Activated CD8-positive, alpha-beta T cell treated with anti-CD3 and anti-CD28 coated beads for 36 hours (primary cell): ENCODE data around the gene PPP2R2B. TPM values are rescaled to one million over a fixed set of nuclear protein-coding genes. Genes with fewer than 3 reads are reported as not detected.

Experiments used
- ATAC-seq: fragments of 200-7000 bp; cut with Tn5 transposase; one replicate; pipeline ENCODE4 v1.10.0; 2021; ENCODE audit warnings: mild to moderate bottlenecking, moderate library complexity
- CTCF ChIA-PET: fragments of 350-600 bp; sonication (Branson Sonifier 250); formaldehyde crosslinking; loops from one replicate; lab custom pipeline; 2021; ENCODE audit warnings: antibody characterized with exemption; lab: Charles Lee
- POLR2A ChIA-PET: fragments of 350-600 bp; sonication (Branson Sonifier 250); formaldehyde crosslinking; loops from one replicate; lab custom pipeline; 2021; ENCODE audit warnings: antibody characterized with exemption; lab: Charles Lee
- DNase-seq: peaks from one replicate; pipeline ENCODE4 v3.0.0-alpha.2; 2020
- H3K27ac Mint-ChIP-seq: one replicate; pipeline ENCODE4 v1.8.0; 2021; ENCODE audit warnings: mild to moderate bottlenecking, mixed read lengths
- H3K27me3 Mint-ChIP-seq: one replicate; pipeline ENCODE4 v1.8.0; 2021; ENCODE audit warnings: mixed read lengths
- H3K36me3 Mint-ChIP-seq: one replicate; pipeline ENCODE4 v1.8.0; 2021; ENCODE audit warnings: low read depth, mixed read lengths
- H3K4me1 Mint-ChIP-seq: one replicate; pipeline ENCODE4 v1.8.0; 2021; ENCODE audit warnings: low read depth, mixed read lengths
- H3K4me3 Mint-ChIP-seq: one replicate; pipeline ENCODE4 v1.8.0; 2021; ENCODE audit warnings: mild to moderate bottlenecking, moderate library complexity, mixed read lengths
- H3K9me3 Mint-ChIP-seq: one replicate; pipeline ENCODE4 v1.8.0; 2021; ENCODE audit warnings: mixed read lengths
- CTCF ChIP-seq: fragments of 200-600 bp; IDR thresholded peaks from one replicate; pipeline ENCODE4 v1.8.0; 2022; ENCODE audit warnings: antibody characterized with exemption, mild to moderate bottlenecking
- intact Hi-C: fragments of 100-400 bp; cut with micrococcal nuclease; formaldehyde crosslinking; loops from one replicate; pipeline ENCODE4 v1.10.0; 2022
- total RNA-seq, 2 experiments: library from RNA; stranded (reverse); gene quantifications; one replicate each; pipeline ENCODE4 v1.2.3, GENCODE V29; 2021

The PPP2R2B gene
- total RNA-seq, 2 experiments from 2014 or later = 0.56 to 0.65 TPM

- ATAC-seq = no peak
- POLR2A ChIA-PET = no interaction called here
- CTCF ChIA-PET = interaction anchor here (4.1 kb wide), 2 partner anchors 9 to 426 kb away, joined by 24 to 58 read pairs; no protein-coding TSS in a partner anchor
- no peak for DNase-seq
- no peak for TF ChIP-seq CTCF
- Mint-ChIP-seq H3K9me3 (no peaks in the 10 kb centered on the region), H3K36me3 (no peaks in the 10 kb centered on the region), H3K27ac (no peak overlapping the region), H3K4me3 (no peak overlapping the region), H3K4me1 (no peaks in the 10 kb centered on the region), H3K27me3 (peaks cover 1% of the 10 kb centered on the region)
- intact Hi-C loops = loop anchor here (5.0 kb wide), 1 partner anchor 427 kb away; no protein-coding TSS in a partner anchor
Observed at GRCh38 chr5:146540414-146540813, 338.1 kb downstream of the PPP2R2B start.

- no peak for ATAC-seq
- no peaks in the 10 kb centered on the region for H3K36me3 Mint-ChIP-seq
Observed at GRCh38 chr5:146539973-146540372, 338.6 kb downstream of the PPP2R2B start.

GRCh38 chr5:146538432-146538831 is 340.1 kb downstream of the PPP2R2B start:
- intact Hi-C loops = no loop called here
- ATAC-seq = no peak
- Mint-ChIP-seq H3K4me3 (no peak overlapping the region), H3K36me3 (no peaks in the 10 kb centered on the region), H3K4me1 (peaks cover under 1% of the 10 kb centered on the region), H3K9me3 (no peaks in the 10 kb centered on the region), H3K27me3 (peaks cover 1% of the 10 kb centered on the region), H3K27ac (no peak overlapping the region)
- no peak for DNase-seq
- ChIA-PET CTCF (interaction anchor here (0.8 to 2.3 kb wide), 6 partner anchors 11 to 650 kb away, joined by 3 to 12 read pairs (median 4); no protein-coding TSS in a partner anchor), POLR2A (no interaction called here)
- TF ChIP-seq CTCF = no peak

More at GRCh38 chr5:146539973-146540372, 338.6 kb downstream of the PPP2R2B start:
- no peak overlapping the region for H3K4me3 Mint-ChIP-seq
- no peak for DNase-seq
- no peak for TF ChIP-seq CTCF
- H3K9me3 Mint-ChIP-seq = no peaks in the 10 kb centered on the region
- intact Hi-C loops = loop anchor here (5.0 kb wide), 1 partner anchor 427 kb away; no protein-coding TSS in a partner anchor
- POLR2A ChIA-PET = interaction anchor here (1.0 kb wide), 1 partner anchor 13 kb away, joined by 3 read pairs; no protein-coding TSS in a partner anchor
- peaks cover 1% of the 10 kb centered on the region for H3K27me3 Mint-ChIP-seq
- no peaks in the 10 kb centered on the region for H3K4me1 Mint-ChIP-seq
- CTCF ChIA-PET = interaction anchor here (4.1 kb wide), 2 partner anchors 9 to 426 kb away, joined by 24 to 58 read pairs; no protein-coding TSS in a partner anchor
- H3K27ac Mint-ChIP-seq = no peak overlapping the region

- ATAC-seq = no peak
- Mint-ChIP-seq H3K9me3 (no peaks in the 10 kb centered on the region), H3K36me3 (no peaks in the 10 kb centered on the region), H3K4me1 (peaks cover 3% of the 10 kb centered on the region), H3K27me3 (peaks cover 1% of the 10 kb centered on the region), H3K27ac (no peak overlapping the region), H3K4me3 (no peak overlapping the region)
- DNase-seq = no peak
- no peak for TF ChIP-seq CTCF
- intact Hi-C loops = loop anchor here (2.0 kb wide), 1 partner anchor 655 kb away; no protein-coding TSS in a partner anchor
- ChIA-PET POLR2A (interaction anchor here (1.5 kb wide), 1 partner anchor 16 kb away, joined by 6 read pairs; no protein-coding TSS in a partner anchor), CTCF (interaction anchor here (0.6 to 6.3 kb wide), 40 partner anchors 8 to 677 kb away, joined by 3 to 83 read pairs (median 4); no protein-coding TSS in a partner anchor)
Observed at GRCh38 chr5:146533882-146534281, 344.7 kb downstream of the PPP2R2B start.

GRCh38 chr5:146533260-146533857 is 345.2 kb downstream of the PPP2R2B start:
- Mint-ChIP-seq H3K4me3 (no peak overlapping the region), H3K4me1 (peaks cover 3% of the 10 kb centered on the region), H3K36me3 (no peaks in the 10 kb centered on the region), H3K27me3 (peaks cover 1% of the 10 kb centered on the region), H3K27ac (no peak overlapping the region), H3K9me3 (no peaks in the 10 kb centered on the region)
- CTCF ChIA-PET = interaction anchor here (0.6 to 6.3 kb wide), 43 partner anchors 8 to 678 kb away, joined by 3 to 83 read pairs (median 4); no protein-coding TSS in a partner anchor
- TF ChIP-seq CTCF = peak; percentile 73
- POLR2A ChIA-PET = interaction anchor here (1.5 kb wide), 1 partner anchor 16 kb away, joined by 6 read pairs; no protein-coding TSS in a partner anchor
- intact Hi-C loops = no loop called here
- ATAC-seq (peak; percentile 95), DNase-seq (peak; percentile 89)
